ENCODE measurements around the gene ACP6.
A peak's percentile ranks its signal among the peaks of the same experiment; 100 is the strongest.
"Not testable (repeated sequence)": the region's sequence is repeated elsewhere in the genome, so short reads cannot be mapped to it uniquely, and the experiment has no call there.

Gene ACP6

DNA sequence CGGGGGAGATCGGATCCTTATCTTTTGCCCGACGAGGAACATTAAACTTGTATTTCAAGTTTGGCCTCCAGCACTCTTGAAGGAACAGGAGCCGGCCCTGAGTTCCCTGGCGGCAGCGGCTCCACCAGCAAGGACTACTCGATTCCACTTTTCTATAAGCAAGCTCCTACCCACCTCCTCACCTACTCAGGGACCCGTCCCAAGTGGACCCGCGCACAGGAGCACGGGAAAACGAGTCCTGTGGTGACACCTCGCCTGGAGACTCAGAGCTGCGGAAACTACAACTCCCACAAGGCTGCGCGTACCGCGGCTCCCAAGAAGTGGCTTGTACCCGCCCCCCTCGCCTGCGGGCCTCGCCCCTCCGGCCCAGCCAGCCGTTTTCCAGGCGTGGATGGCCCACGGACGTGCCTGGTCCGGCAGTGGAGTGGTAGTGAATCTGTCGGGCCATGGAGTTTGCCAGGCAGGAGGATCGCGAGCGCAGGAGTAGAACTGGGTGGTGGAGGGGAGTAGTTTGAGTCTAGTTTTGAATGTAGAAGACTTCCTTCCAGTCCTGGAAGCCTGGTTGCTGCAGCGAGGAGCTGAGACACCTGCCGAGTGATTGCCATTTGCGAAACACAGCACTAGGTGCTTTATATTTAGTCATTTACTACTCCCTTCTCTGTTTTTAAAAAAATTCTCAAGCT lies at the start of gene ACP6:
TSS of gene ACP6 (minus strand) at position 206 of the 683 bp plus-strand sequence. CDS start 476 bp downstream, outside the sequence.
- peak; percentile 96 for DNase-seq (ENCODE audit: low spot score)

DNA sequence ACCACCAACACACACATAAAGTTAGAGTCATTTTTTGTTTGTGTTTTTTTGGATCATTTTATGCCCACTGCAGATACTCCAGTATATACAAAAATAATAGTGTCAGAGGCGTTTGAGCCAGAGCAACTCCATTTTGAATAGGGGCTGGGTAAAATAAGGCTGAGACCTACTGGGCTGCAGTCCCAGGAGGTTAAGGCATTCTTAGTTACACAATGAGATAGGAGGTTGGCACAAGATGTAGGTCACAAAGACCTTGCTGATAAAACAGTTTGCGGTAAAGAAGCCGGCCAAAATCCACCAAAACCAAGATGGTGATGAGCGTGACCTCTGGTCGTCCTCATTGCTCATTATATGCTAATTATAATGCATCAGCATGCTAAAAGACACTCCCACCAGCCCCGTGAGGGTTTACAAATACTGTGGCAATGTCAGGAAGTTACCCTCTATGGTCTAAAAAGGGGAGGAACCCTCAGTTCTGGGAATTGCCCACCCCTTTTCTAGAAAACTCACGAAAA lies 49.4 kb upstream of the ACP6 start:
- DNase-seq (ENCODE audit: low spot score): no peak

DNA sequence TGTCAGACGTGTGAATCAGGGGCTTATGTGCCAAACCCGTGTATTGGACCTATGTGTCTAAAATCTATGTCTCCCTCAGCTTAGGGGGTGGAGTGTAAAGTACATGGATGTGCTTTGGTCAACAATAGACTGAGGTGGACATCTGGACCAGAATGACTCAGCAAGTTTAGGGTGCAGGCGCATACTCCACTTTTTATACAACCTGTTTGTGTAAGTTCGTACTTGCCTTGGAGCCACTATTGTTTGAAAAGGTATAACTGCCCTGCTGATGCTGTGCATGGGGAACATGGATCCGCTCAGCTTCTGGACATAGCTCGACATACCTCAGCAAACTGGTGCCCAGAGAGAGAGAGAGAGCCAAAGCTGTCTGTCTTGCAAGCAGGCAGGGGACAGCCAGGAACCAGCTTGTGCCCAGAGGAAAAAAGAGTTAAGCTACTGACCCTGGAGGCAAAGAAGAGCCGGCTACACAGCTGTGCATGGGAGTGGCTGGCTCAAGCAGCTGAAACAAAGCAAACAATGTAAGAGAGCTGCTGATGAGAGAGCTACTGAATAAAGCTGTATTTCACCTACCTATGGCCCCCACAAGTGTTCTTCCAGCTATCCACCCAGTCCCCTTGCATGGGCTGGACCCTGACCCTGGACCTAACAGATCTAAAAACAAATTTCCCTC lies 48.8 kb upstream of the ACP6 start:
- DNase-seq (ENCODE audit: low spot score): no peak

DNA sequence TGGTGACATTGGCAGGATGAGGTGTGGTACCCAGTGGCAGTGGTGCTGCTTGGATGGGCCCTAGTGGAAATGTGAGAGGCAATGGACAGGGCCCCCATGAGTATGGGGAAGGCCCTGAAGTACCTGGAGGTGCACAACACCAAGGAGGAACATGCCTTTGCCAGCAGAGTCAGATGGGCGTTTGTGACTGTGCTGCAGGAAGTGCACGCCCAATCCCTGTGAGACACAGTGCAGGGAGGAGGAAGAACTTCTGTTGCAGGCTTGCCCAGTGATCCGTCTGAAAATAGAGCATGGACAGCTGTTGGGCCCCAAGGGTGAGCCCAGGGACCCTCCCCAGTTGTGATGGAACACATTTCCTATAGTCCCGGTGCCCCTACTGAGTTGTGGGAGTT lies 47.4 kb upstream of the ACP6 start:
- DNase-seq (ENCODE audit: low spot score): no peak

DNA sequence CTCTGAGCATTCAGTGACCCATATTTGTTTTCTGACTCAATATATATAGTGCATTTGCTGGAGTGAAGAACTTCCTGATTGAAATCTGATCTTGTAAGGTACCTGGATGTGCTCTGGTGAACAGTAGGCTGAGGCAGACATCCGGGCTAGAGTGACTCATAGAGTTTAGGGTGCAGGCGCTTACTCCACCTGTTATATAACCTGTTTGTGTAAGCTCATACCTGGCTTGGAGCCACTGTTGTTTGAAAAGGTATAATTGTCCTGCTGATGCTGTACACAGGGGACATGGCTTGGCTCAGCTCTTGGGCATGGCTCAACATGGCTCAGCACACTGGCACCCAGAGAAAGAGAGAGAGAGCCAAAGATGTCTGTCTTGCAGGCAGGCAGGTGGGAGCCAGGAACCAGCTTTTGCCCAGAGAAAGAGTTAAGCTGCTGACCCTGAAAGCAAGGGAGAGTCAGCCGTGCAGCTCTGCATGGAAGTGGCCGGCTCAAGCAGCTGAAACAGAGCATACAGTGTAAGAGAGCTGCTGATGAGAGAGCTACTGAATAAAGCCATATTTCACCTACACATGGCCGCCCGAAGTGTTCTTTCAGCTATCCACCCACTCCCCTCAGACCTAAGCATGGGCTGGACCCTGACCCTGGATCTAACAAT lies 46.9 kb upstream of the ACP6 start:
- DNase-seq (ENCODE audit: low spot score): no peak

DNA sequence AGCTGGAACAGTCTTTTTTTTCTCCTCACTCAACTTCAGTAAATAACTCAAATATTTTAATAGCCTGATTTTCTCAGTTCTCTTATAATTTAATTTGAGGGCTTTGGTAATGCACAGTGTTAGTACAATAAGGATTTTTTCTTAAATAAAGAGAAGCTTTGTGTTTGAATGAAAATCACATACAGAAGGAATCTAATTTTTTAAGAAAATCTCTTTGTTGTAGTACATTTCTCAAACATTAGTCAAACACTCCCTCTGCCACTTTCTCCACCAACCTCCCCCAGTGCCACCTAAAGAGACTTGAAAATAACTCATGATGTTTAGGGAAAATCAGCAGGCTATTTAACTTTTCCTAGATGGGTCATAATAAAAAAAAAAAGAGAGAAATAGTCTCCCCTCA lies 42.3 kb upstream of the ACP6 start:
- DNase-seq (ENCODE audit: low spot score): no peak

DNA sequence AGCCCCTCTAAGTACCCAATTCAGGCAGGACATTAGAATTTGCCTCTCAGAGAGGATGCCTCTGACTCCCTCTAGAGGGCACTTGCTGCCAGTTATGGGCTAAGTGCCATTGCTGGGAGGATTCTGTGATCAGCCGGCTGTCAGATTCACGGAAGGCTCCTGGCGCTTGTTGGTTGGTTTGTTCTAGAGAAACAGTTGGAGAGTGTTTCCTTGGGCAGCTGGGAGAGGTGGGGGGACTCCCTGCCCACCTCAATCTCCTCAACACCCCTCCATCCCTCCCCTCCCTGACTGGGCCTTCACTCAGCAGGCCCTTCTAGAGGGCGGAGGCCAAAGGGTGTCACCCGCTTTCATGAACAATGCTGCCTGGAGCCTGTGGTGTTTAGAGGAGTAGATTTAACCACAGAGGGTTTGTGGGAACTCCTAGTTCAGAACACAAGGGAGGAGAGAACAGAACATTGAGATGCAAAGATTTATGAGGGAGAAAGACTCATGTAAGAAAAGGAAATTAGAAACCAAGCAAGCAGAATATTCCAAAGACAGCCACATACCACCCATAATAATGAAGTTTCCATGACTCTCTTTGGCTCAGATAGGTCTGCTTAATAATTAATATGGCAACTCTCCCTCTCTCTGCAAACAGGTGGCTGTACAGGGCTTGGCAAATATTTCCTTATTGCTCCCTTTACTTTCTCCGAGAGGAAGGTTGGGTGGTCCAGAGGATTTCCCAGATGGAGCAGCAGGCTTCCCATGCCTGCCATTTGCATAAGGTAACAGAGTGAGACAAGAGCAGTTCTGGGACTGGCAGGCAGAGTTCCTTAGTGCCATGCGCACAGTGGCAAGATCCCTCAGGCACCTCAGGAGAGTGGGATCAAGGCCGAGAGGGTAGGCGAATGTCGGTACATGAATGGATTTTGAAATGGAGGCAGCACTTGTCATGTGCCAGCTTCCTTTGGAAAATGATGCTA lies 30.0 kb upstream of the ACP6 start:
- DNase-seq (ENCODE audit: low spot score): peak; percentile 46

DNA sequence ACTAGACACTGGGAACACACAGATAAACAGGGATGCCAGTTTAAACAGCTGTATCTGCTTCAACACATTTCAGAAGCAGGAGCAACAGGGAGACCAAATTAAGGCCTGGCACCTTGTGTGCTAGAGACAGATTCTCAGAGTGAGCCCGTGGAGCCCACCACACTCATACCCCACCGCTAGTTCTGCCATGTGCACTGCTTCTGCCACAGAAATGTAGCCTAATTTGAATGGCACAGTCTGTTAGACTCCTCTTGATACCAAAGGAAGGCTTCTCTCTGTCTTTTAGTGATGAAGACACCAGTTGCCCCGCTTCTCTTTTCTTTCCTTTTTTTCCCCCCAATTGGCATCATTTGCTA lies 29.3 kb upstream of the ACP6 start:
- DNase-seq (ENCODE audit: low spot score): no peak

DNA sequence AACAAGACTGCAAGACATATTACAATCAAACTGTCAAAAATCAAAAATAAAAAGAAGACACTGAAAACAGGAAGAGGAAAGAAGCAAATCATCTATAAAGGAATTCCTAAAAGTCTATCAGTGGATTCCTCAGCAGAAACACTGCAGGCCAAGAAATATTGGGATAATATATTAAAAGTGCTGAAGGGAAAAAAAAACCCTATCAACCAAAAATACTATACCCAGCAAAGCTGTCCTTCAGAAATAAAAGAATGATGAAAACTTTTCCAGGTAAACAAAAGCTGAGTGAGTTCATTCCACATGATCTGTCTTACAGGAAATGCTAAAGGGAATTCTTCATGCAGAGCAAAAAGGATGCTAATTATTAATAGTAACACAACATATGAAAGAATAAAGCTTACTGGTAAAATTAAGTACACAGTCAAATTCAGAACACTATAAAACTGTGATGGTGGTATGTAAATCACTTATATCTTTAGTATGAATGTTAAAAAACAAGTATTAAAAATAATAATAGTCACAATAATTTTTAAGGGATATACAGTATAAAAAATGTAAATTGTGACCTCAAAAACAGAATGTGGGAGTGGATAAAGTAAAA lies 12.9 kb upstream of the ACP6 start:
- no peak for DNase-seq (ENCODE audit: low spot score)

DNA sequence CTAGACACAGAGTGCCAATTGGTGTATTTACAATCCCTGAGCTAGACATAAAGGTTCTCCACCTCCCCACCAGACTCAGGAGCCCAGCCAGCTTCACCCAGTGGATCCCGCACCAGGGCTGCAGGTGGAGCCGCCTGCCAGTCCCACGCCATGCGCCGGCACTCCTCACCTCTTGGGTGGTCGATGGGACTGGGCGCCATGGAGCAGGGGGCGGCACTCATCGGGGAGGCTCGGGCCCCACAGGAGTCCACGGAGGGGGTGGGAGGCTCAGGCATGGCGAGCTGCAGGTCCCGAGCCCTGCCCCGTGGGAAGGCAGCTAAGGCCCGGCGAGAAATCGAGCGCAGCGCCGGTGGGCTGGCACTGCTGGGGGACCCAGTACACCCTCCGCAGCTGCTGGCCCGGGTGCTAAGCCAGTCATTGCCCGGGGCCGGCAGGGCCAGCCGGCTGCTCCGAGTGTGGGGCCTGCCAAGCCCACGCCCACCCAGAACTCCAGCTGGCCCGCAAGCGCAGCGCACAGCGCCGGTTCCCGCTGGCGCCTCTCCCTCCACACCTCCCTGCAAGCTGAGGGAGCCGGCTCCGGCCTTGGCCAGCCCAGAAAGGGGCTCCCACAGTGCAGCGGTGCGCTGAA lies 10.4 kb upstream of the ACP6 start:
- DNase-seq (ENCODE audit: low spot score): not testable (repeated sequence)

DNA sequence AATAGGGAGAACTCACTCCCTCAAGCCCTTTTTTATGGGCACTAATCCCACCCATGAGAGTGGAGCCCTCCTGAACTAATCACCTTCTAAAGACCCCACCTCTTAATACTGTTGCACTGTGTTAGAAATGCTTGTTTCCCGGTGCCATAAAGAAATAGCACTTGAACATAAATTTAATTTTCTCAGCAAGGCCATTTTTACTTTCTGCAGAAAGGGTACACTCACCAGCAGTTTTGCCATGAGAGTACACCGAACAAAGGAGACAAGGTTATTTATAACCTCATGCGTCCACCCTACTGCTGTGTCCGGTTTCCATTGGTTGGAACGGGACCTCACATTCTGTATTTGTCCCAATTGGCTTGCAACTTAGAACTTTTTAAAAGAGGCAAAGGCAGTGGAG lies 7.4 kb upstream of the ACP6 start:
- not testable (repeated sequence) for DNase-seq (ENCODE audit: low spot score)

DNA sequence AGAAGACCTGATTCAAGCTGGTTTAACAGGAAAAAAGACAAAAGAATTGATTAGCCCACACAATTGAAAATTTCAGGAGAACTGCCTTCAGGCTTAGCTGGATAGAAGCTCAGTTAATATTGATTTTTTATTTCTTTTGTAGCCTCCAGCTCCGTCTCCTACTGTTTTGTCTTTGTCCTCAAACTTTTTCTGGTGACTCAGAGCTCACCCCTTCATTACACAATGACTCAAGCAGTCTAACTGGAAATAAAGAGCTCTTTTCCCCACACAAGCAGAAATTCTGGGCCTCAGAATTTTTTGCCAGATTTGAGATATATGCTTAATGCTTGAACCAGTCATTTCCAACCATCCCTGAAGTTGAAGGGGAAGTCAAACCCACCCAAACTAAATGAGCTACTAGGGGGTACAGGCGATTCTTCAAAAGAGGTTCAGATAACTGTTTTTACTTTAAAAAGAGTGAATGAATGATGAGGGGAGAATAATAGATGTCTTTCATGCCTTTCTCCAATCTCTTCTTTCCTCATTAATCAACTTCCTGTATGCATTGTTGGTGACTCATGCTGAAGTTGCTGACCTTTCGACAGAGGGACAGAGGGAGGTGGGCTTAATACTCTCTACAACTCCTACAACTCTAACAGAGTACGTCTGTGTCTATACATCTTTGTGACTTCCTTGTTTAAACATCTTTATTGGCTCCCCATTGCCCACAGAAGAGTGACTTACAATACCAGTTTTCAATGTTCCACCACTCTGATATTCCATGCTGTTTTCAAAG lies 6.2 kb upstream of the ACP6 start:
- no peak for DNase-seq (ENCODE audit: low spot score)

DNA sequence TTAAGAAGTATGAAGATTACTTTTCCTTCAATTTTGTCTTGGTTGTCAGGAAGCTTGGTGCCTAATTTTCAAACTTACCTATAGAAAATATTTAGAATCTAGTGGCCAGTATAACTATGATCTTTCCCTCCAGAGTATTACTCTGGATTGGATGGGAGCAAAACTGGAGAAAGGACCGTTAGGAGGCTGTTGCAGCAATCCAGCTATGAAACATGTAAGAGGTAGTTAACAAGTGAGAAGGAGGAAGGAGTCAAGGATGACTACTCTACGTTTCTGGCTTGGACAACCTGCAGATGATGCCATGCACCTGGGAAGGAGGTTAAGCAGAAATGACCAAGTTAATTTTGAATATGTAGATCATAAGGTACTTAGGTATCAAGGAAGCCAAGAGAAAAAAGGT lies 3.5 kb upstream of the ACP6 start:
- DNase-seq (ENCODE audit: low spot score): no peak

DNA sequence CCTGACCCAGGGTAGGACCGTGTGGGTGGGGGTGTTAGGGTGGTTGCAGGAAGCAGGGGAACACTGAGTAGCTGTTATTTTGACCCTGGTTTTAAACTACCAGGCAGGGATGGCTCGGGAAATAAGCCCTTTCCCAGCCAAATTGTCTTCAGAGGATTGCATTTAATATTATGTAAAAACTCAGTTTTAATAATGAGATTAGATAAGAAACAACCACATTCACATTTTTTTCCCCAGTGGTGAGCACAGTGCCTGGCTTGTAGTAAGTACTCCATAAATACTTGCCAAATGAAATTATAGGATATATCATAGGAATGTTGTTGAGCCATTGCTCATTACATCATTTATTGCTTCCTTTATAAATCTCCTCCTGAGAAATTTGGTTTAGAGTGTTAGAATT lies 3.1 kb upstream of the ACP6 start:
- no peak for DNase-seq (ENCODE audit: low spot score)

DNA sequence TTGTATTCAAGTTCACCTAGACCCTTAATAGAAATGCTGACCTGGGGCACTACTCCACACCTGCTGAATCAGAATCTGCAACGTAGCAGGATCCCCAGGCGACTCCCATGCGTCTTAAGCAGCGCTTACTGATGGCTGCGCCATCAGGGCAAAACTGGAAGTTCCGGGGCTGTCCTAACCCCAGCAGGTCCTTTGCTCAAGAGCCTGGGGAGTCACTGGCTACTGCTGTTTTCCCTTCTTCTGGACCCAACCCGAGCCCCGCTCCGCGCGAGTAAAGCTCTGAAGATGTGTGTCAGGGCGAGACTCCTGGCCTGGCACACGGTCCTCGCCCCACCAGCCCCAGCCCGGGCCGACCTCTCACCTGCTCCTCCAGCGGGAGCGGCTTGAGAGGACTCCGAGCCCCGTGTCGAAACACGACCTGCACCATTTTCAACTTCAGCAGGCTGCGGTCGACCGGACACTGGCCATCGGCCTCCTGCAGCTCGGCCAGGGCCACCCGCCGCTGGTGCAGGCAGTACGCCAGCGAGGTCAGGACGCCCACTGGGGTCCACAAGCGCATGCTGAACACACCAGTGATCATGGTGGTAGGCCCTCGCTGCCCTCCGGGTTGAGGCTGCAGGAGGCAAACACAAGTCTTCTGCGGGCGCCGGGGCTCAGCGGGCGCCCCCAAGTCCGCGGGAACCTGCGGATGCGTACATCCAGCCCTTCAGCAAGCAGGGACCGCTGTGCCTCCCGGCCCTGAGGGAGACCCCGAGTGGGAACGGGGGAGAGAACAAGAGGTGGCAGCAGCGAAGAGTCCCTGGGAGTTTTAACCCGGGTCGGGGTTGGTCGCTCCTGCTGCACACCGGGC lies 630 bp downstream of the ACP6 start:
- DNase-seq (ENCODE audit: low spot score): peak; percentile 25

DNA sequence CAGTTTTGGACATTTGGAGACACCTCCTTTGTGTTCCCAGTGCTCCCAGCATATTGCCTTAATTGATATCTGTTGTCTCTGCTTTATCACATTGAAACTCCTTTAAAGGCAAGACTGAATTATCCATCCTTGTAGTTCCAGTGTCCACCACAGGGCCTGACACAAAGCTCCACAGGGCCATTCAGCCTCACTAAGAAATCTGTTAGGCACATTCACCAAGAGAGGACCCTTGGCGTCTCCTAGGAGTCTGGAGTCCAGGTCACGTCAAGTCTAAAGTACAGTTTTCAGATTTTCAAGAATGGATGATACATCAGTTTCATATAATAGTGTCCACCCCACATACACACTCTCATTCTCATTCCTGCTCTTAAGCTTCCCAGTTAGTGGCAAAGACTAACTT lies 4.8 kb downstream of the ACP6 start:
- DNase-seq (ENCODE audit: low spot score): no peak

DNA sequence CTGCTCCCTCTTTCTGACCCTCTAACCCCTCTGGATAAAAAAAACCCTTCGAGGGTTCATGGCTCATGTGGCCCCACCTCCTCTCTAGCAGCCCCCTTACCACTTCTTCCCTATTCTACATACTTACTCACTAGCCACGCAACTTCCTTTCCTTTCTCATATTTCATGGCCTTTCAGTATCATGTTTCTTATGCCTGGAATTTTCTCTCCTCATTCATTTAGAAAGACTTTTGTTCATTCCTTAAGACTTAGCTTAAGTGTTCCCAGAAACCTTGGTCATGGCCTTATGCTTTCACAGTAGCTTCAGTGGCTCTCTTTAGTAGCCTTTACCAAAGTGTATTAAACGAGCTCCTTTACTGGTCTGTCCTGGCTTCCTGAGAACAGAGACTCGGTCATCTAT lies 6.1 kb downstream of the ACP6 start:
- DNase-seq (ENCODE audit: low spot score): no peak

DNA sequence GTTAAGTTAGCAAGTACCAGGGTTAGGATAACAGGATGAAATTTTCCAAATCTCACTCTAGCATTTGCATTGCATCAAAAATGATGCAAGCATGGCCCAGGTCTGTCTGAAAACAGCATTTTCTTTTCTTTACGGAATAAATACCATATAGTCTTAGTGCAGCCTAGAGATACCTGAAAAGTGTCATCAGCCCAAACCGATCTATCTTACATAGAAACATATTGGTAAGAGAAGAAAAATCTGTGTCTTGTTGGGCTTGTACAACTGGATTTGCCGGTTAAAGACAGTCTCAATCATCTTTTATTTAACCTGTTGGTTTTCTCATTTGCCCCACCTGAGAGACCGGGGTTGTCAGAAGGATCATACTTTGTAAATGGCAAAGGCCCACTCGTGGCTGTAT lies 15.8 kb downstream of the ACP6 start:
- DNase-seq (ENCODE audit: low spot score): no peak

DNA sequence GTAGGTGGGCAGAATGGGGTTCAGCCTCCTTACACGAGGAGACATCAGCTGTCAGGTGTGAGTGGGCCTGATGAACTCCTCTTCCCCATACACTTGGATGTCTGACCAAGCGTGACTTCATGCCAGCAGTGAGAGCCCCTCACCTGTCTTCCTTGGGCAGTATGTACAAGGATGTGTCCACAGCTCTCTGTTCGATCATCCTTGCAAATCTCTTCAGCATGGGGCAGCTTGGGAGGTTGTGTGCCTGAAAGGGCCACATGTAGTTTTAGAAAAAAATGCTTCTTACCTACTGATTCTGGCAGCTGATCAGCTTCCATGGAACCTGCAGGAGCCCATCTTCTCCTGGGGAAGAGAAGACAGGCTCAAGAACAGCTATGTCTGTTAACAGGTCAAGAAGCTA lies 18.0 kb downstream of the ACP6 start:
- DNase-seq (ENCODE audit: low spot score): no peak

DNA sequence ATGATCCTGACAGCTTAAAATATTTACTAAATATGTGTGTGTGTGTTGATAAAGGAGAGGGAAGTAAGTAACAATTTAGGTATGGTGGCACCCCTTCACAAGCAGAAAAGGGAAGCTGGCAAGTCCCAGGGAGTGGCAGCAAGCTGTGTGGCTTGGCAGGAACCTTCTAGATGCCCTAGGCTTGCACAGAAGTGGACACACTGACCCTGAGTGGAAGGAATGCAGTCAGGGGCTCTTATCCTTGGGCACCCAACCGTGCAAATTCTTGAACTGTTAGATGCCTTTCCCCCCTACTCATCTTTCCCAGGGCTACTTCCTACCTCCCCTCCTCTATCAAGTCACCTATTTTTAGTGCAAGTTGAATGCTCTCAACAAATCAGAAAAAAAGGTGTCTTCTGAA lies 18.9 kb downstream of the ACP6 start:
- no peak for DNase-seq (ENCODE audit: low spot score)

Measured in putamen (tissue), 1 donor.